BJ (cell line): ENCODE measurements around the gene CCDC138. TPM values are rescaled to one million over a fixed set of nuclear protein-coding genes. Genes with fewer than 3 reads are reported as not detected.

Experiments used
- CTCF ChIA-PET: fragments of 350-600 bp; formaldehyde crosslinking; extraction: SDS; loops from one replicate; lab custom pipeline; 2021; ENCODE audit warnings: antibody characterized with exemption, inconsistent platforms; lab: Yijun Ruan, JAX
- POLR2A ChIA-PET: fragments of 300-600 bp; sonication (Branson Sonifier 250); formaldehyde crosslinking; extraction: SDS; loops from one replicate; lab custom pipeline; 2021; ENCODE audit warnings: antibody characterized with exemption; lab: Charles Lee
- DNase-seq: peaks from one replicate; pipeline ENCODE4 v3.0.0-alpha.2; 2011; ENCODE audit warnings: low read depth
- H3K27me3 ChIP-seq: 2 replicates; pipeline ENCODE4 v1.6.0; 2011; ENCODE audit warnings: low read length; ENCODE audit not compliant: control insufficient read depth, insufficient read depth
- H3K36me3 ChIP-seq: 2 replicates; pipeline ENCODE4 v1.5.1; 2011; ENCODE audit warnings: low read length; ENCODE audit not compliant: control insufficient read depth, insufficient read depth
- H3K4me3 ChIP-seq: 2 replicates; pipeline ENCODE4 v1.5.1; 2011; ENCODE audit warnings: low read depth, mild to moderate bottlenecking, control low read depth, low read length
- polyA plus RNA-seq: library from polyadenylated mRNA; depleted of rRNA; stranded (reverse); fragments of >200 nt; gene quantifications from 2 replicates; pipeline ENCODE4 v1.2.3, GENCODE V29; 2011
- TF ChIP-seq, protein P1 (sequence below): IDR thresholded peaks from 2 replicates; pipeline ENCODE4 v1.5.1; 2011; ENCODE audit warnings: low read depth, mild to moderate bottlenecking, control low read depth, inconsistent platforms, low read length, moderate library complexity; ENCODE audit not compliant: insufficient read depth

The CCDC138 gene
- polyA plus RNA-seq, 1 experiment, result 0.52 TPM

DNA sequence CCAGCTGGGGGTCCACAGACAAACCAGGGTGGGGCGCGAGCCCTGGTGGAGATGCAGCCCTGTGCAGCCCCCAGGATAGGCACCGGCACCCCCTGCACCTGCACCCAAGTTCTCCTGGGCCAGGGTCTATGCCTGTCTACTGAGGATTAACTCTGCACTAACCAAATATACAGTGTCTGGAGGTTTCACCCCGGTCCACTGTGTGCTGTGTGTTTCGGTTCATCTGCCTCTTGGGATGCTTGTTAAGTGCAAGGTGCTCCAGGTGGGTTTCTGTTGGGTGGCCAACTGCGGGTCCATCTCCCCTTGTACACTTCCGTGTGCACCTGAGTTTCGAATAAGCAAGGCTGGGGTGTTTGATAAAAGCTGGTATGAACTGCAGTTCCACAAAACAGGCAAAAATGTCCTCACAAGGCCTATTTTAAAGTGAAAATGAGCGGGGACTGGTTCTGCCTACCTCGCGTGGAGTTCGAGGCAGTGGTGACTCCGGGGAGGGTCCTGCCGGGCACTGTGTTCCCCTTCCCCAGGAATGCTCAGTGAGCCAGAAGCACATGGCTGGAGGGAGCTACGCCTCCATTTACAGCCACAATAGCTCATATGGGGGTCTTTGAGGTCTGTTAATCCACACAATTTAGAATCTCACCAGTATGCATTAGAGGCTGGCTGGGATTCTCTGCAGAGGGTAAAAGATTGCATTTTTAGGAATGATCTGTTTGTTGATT lies 131.7 kb downstream of the CCDC138 start:
- DNase-seq, result no peak
- H3K27me3 ChIP-seq, result peaks cover 19% of the 10 kb centered on the region
- POLR2A ChIA-PET, result no interaction called here
- H3K4me3 ChIP-seq, result no peak overlapping the region
- TF ChIP-seq, protein P1, sequence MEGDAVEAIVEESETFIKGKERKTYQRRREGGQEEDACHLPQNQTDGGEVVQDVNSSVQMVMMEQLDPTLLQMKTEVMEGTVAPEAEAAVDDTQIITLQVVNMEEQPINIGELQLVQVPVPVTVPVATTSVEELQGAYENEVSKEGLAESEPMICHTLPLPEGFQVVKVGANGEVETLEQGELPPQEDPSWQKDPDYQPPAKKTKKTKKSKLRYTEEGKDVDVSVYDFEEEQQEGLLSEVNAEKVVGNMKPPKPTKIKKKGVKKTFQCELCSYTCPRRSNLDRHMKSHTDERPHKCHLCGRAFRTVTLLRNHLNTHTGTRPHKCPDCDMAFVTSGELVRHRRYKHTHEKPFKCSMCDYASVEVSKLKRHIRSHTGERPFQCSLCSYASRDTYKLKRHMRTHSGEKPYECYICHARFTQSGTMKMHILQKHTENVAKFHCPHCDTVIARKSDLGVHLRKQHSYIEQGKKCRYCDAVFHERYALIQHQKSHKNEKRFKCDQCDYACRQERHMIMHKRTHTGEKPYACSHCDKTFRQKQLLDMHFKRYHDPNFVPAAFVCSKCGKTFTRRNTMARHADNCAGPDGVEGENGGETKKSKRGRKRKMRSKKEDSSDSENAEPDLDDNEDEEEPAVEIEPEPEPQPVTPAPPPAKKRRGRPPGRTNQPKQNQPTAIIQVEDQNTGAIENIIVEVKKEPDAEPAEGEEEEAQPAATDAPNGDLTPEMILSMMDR, result no peak
- CTCF ChIA-PET, result interaction anchor here (7.9 kb wide), 1 partner anchor 10 kb away, joined by 52 read pairs; no protein-coding TSS in a partner anchor
- H3K36me3 ChIP-seq, result no peaks in the 10 kb centered on the region

GRCh38 chr2:108918941-108919341 lies 132.4 kb downstream of the CCDC138 start:
- no peaks in the 10 kb centered on the region for H3K36me3 ChIP-seq
- CTCF ChIA-PET, result interaction anchor here (7.9 kb wide), 1 partner anchor 10 kb away, joined by 52 read pairs; no protein-coding TSS in a partner anchor
- peaks cover 20% of the 10 kb centered on the region for H3K27me3 ChIP-seq
- POLR2A ChIA-PET, result no interaction called here
- H3K4me3 ChIP-seq, result no peak overlapping the region
- DNase-seq, result no peak
- TF ChIP-seq, protein P1, result no peak

GRCh38 chr2:108919571-108920373 lies 133.2 kb downstream of the CCDC138 start:
- CTCF ChIA-PET, result interaction anchor here (7.9 kb wide), 1 partner anchor 9 kb away, joined by 52 read pairs; no protein-coding TSS in a partner anchor
- POLR2A ChIA-PET, result no interaction called here
- TF ChIP-seq, protein P1, result no peak

DNA sequence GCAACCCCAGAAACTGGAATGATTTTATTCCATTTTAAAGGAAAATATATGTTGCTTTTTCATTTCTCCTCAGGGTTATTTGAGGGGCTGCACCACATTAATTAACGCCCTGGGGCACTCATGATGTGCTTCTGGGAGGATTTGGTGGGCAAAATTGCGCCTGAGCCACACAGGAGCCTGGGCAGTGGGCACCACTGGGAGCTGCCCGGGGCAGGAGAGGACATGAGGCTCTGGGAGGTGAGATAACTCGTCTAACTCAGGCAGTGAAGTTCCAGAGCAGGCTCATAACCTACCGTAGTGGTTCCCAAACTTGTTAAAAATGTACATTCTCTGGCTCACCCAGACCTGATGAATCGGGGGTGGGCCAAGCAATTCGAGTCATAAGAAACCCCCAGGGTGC lies 134.1 kb downstream of the CCDC138 start:
- H3K4me3 ChIP-seq, result no peak overlapping the region
- CTCF ChIA-PET, result interaction anchor here (0.6 to 1.0 kb wide), 2 partner anchors 9 to 50 kb away, joined by 3 read pairs; no protein-coding TSS in a partner anchor
- POLR2A ChIA-PET, result no interaction called here
- peaks cover 18% of the 10 kb centered on the region for H3K27me3 ChIP-seq
- H3K36me3 ChIP-seq, result no peaks in the 10 kb centered on the region
- TF ChIP-seq, protein P1, result no peak
- no peak for DNase-seq

More at GRCh38 chr2:108919571-108920373, 133.2 kb downstream of the CCDC138 start:
- DNase-seq, result no peak
- Histone ChIP-seq H3K27me3 (peaks cover 17% of the 10 kb centered on the region), H3K36me3 (no peaks in the 10 kb centered on the region), H3K4me3 (no peak overlapping the region)
